Activated CD8-positive, alpha-beta memory T cell treated with anti-CD3 and anti-CD28 coated beads for 24 hours (primary cell): ENCODE measurements around the gene TRMT2A.

ENCODE experiments used
- DNase-seq: peaks from one replicate; pipeline ENCODE4 v3.0.0-alpha.2; 2020

Gene TRMT2A

GRCh38 chr22:20062043-20062765 lies 54.8 kb downstream of the TRMT2A start:
- DNase-seq, result no peak
